Lower leg skin (tissue), 3 donors: Measurements from ENCODE around the gene ASZ1.

Source experiments
- CTCF ChIP-seq, 3 donors: fragments of 450-650 bp; IDR thresholded peaks; one replicate each; pipeline ENCODE4 v1.5.1; 2016; ENCODE audit warnings: antibody characterized with exemption in 3 of 3, mild to moderate bottlenecking in 3 of 3, moderate library complexity in 2 of 3
- POLR2A ChIP-seq, 2 donors: fragments of 450-650 bp; IDR thresholded peaks; one replicate each; pipeline ENCODE4 v1.6.1; 2016 to 2017; ENCODE audit warnings: antibody characterized with exemption in 2 of 2, mild to moderate bottlenecking in 1 of 2, moderate library complexity in 1 of 2

DNA sequence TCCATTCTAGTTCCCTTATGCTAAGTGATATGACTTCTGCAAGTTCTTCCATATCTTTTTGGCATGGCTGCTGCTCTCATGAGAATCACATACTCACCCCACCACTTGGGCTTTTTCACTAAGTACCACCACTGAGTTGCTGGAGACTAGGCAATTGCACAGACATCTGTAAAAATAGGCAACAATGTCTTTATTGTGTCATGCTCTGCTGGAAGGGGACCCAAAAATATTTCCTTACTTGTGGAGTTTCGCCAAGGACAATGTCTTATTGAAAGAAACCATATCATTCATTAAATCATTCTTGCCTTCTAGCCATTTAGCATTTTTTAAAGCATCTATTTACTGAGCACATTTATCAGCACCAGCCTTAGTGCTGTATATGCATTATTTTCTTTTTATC, 17.4 kb upstream of the ASZ1 start:
- TF ChIP-seq CTCF (IDR thresholded peaks at IDR 0.05) (no peak), POLR2A (IDR thresholded peaks at IDR 0.05) (no peak)
